Measurements from ENCODE around the gene ARHGAP33.
A peak's percentile ranks its signal among the peaks of the same experiment; 100 is the strongest.
"Not testable (repeated sequence)": the region's sequence is repeated elsewhere in the genome, so short reads cannot be mapped to it uniquely, and the experiment has no call there.

Gene ARHGAP33

DNA sequence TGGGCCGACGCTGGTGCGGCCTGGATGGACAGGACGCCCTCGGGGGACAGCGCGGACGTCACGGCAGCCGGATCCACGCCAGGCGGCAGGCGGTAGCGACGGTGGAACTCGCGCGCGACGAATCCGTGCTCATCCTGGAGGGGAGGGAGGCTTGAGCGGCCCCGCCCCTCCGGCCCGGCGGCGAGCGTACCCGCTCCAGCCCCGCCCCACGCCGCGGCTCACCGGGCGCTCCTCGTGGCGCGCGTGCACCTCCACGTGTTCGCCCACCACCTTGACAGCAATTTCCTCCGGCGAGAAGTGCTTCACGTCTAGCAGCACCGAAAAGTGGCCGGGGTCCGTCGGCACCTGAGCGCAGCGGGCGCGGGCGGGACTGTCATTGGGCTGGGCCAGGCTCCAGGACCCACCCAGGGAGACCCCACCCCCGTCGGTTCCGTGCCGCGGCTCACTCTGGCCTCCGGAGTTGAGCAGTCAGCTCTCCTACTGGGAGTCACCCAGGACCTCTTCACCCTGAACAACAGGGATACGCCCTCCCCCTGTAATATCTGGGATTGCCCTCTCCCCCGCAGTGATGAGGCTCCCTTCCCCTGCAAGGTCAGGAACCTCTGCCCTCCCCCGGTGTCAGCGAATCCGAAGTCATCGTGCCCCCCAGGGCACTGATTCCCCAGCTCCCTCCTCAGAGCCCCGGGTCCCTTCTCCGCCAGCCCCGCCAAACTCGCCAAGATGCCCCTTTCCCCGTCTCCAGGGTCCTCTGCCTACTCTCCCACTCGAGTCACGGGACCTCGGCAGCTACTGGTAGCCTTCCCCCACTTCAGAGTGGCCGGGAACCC is 19.6 kb upstream of the ARHGAP33 start:
- DNase-seq = peak; percentile 59

DNA sequence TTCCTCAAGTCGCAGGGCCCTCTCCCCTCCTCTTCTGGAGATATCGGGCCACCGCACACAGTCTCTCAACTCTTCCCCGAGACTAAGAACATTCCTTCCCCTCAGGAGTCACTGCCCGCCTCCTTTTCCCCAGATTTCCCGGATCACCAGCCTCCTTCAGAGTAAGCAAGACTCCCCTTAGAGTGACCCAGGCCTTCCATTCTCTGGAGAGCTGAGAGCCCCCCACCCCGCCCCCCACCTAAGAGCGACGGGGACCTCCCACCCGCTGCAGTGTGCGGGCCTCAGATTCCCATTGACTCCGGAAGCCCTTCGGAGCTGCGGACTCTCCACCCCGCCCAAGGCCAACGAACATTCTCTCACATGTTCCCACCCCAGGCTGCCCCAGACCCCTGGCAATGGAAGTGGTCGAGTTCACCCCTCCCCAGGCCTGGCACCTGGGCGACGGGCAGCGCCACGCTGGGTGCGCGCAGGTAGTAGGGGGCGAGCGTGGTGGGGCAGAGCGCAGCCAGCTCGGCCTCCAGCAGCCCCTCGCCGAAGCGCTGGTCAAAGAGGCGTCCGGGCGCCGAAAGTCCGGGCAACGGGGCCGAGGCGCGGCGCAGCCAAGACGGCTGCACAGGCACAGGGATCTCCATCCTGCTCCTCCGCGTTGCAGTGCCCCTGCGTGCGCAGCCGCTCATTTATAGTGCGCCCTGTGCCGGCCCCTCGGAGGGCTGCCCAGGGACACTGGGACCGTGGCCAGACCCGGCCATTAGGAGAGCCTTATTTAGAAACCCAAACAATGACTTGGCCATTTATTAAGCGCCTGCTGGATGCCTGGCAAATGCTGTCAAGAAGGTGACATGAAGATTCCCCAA is 18.8 kb upstream of the ARHGAP33 start, which contains the start of gene HSPB6:
TSS of gene HSPB6 (minus strand) at position 653 of the 854 bp plus-strand sequence. CDS start at position 632, 21 bp downstream.
- DNase-seq = peak; percentile 53

DNA sequence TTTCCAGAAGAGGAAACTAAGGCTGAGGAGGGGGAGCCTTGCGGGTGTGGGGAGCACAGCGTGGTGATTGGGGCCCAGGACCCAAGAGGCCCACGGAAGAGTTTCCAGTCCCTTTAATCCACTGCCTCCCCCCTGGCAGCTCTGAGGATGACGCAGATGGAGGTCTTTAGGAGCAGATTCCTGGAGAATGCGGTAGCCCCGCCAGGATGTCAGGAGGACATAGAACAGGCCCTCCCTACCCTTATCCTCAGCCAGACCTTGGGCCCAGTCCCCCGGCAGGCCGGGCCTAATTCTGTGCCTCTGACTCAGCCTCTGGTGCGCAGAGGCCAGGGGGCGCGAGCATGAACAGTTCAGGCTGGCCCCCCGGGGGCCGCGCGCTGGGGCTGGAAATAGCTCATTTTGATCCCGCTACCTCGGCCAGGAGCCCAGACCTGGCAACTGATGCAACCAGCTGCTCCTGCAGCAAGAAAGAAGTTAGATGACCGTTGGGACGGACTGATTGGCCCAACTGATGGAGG is 18.1 kb upstream of the ARHGAP33 start:
- DNase-seq = peak; percentile 87

DNA sequence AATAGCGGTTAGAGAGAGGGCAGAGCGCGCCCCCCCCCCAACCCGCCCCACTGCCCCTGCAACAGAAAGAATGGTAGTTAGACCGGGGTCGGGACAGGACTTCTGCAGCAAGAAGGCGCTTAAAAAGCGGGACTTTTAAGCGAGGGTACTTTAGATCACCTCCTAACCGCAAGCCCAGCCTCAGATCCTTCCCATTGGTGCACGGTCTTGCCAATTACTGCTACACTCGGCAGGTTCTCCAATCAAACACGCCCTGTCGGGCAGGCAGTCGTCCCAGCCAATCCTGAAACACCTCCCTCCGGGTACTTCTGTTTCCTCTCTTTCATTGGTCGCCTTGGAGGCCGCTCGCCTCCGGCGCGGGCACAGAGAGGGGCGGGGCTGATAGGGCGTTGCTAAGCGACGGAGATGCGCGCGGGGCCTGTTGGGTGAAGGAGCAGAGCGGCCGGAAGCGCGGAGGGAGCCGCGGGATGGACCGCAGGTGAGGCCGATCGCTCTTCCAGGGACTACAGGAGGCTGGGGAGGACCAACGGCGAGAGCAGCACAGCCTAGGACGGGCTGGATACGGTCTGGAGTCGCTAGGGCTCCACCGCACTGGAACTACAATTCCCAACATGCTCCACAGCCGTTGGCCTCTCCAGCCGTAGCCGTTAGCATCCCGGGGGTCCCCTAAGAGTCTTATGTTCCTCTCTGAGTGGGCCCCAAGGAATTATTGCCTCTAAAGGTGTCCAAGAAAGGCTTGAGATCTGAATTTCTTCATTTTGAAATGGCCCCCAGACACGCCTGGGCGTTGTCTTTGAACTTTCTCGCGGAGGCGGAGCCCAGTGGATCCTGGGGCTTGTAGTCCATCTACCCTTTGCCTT is 17.4 kb upstream of the ARHGAP33 start, which contains the start of gene PROSER3:
TSS of gene PROSER3 (plus strand) at position 428 of the 860 bp plus-strand sequence. CDS start at position 468, 40 bp downstream.
- peak; percentile 99 for DNase-seq

DNA sequence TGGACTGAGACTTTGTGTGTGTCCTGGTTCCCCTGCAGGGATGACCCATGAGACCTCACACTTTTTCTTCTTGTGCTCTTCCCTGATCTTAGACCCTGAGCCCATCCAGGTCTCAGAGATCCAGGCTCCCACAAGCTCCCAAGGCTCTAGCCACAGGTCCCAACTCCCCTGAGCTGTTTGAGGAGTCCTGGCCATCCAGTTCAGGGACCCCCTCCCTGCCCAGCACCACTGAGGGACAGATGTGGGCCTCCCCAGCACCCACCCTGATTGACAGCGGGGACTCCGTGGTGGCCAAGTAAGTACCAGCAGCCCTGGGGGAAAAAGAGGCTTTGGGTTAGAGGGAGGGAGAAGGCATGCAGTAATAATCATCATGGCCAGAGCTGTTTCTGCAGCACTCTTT is 15.7 kb upstream of the ARHGAP33 start:
- no peak for DNase-seq

DNA sequence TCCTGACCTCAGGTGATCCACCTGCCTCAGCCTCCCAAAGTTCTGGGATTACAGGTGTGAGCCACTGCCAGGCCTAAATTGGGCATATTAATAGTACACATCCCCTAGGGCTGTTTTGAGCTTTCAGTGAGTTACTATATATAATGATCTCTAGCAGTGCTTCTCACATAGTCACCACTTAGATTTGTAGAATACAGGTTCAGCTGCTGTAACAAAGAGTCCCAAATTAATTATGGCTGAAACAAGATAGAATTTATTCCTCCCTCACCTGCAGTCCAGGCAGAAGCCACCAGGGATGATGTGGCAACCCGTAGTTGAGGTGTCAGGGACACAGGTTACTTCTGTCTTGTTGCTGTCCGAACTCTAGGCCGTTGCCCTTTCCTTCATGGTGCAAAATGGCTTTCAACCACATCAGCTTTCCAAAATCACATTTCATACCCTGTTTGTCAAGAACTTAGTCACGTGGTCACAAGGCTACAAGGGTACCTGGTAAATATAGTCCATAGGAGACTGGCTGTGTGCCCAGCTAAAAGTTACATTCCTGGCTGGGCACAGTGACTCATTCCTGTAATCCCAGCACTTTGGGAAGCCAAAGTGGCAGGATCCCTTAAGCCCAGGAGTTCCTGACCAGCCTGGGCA is 14.5 kb upstream of the ARHGAP33 start:
- DNase-seq = no peak

DNA sequence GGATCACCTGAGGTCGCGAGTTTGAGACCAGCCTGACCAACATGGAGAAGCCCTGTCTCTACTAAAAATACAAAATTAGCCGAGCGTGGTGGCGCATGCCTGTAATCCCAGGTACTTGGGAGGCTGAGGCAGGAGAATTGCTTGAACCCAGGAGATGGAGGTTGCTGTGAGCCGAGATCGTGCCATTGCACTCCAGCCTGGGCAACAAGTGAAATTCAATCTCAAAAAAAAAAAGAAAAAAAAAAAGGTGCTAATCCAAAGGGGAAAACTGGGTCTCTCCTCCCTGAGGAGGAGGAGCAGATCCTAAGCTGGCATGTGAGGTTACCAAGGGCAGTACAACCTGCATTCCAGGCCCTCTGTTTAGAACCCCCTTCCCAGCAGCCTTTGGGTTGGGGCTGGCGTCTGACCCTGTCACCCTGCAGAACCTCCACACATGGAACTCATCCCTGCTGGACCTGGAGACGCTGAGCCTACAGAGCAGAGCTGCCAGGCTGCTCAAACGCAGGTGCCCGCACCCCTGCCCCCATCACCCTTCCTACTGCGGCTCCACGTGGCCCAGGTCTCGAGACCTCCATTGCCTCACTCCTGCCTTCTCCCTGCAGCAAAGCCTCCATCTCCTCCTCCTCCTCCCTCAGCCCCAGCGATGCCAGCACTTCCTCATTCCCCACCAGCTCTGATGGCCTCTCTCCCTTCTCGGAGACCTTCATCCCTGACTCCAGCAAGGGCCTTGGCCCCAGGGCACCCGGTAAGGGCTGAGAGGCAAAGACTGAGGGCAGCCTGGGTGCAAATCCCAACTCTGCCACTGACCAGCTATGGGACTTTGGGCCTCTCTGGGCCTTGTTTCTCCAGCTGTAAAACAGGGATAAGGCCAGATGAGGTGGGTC is 10.7 kb upstream of the ARHGAP33 start:
- DNase-seq = no peak

DNA sequence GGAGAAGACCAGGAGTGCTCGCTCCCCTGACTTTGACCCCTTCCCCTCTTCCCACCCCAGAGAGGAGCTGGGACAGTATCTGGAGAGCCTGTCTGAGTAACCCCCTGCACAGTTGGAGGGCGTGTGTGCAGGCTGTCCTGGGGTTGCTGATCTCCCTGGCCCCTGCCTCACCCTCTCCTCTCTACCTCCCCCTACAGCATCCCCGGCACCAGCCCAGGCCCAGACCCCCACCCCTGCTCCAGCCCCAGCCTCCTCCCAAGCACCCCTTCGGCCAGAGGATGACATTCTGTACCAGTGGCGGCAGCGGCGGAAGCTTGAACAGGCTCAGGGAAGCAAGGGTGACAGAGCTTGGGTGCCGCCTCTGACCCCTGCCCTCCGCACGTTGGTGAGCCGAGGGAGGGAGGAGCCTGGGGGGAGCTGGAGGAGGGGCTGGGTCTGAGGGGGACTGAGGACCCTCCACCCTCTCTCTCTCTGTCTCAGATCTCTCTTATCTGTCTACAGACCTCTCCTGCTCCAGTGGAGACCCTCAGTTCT is 8.7 kb upstream of the ARHGAP33 start:
- no peak for DNase-seq

DNA sequence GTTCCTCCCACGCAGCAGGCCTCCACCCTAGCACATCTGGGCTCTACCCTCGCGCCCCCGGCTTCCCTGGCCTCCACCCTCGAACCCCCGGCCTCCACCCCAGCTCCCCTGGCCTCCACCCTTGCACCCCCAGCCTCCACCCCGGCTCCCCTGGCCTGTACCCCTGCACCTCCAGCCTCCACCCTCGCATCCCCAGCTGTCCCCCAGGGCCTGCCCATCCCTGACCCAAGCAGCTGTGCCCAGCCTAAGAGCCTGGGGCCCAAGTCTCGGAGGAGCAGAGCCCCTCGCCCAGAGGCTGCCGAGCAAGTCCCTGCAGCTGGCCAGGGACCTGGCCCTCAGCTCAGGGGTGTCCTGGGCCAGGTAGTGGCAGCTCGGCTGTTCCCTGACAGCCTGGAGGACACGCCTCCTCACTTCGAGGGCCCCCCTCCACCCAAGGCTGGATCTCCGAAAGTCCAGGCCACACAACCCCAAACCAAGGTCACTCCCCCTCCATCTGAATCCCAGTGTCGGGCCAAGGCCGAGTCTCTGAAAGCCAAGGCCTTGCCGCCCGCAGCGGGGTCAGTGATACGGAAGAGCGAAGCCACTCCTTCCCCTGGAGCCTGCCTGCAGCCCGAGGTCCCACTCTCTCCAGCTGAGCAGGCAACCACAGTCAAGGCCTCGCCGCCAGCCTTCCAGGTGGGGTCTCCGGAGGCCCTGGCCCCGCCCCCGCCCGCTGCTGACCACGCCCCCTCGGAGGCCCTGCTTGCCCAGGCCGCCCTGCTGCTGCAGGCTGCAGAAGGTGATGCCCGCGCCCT is 7.9 kb upstream of the ARHGAP33 start:
- no peak for DNase-seq

DNA sequence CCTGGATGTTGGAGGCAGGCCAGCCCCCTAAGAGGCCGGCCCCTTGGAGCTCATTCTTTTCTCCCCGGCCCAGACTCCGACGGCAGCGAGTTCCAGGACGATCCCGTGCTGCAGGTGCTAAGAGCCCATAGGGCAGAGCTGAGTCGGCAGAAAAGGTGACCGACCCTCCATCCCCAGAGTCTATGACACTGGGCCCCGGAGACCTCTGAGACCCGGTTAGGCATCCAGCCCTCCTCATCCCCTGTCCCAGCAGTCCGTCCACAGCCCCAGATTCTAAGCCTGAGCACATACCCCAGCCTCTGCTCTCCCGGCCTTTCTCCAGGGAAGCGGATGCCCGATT is 7.3 kb upstream of the ARHGAP33 start:
- DNase-seq = no peak

DNA sequence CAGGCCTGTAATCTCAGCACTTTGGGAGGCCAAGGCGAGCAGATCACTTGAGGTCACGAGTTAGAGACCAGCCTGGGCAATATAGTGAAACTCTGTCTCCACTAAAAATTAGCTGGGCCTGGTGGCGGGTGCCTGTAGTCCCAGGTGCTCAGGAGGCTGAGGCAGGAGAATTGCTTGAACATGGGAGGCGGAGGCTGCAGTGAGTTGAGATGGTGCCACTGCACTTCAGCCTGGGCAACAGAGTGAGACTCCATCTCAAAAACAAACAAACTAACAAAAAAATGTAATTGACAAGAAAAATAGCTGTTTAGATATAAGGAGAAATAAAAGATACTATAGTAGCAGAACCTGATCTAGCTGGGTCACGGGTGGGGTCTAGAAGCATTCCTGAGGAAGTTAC is 3.0 kb upstream of the ARHGAP33 start:
- DNase-seq = not testable (repeated sequence)

DNA sequence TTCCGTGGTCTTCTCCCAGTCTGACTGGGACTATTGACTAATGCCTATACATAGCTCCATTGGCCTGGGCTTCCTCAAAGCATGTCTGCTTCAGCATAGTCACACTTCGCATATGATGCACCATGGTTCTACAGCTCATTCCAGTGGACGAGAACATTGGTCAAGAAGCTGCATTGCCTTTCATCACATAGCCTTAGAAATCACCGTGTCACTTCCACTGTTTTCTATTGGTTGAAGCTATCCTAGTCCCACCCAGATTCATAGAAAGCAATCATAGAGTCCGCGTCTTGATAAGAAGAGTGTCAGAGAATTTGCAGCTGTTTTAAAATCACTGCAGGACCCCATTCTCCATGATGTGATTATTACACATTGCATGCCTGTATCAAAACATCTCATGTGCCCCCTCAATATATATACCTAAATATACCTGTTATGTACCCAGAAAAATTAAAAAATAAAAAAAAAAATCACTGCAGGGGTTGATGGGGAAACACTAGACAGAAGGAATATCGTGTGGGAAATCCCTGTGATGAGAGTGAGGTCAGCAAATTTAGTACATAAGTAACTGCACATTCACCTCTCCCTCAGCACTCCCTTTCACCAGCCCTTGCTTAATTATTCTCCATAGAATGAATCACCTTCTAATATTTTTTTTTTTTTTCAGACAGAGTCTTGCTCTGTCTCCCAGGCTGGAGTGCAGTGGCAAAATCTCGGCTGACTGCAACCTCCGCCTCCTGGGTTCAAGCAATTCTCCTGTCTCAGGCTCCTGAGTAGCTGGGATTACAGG is 2.2 kb upstream of the ARHGAP33 start:
- DNase-seq = no peak

DNA sequence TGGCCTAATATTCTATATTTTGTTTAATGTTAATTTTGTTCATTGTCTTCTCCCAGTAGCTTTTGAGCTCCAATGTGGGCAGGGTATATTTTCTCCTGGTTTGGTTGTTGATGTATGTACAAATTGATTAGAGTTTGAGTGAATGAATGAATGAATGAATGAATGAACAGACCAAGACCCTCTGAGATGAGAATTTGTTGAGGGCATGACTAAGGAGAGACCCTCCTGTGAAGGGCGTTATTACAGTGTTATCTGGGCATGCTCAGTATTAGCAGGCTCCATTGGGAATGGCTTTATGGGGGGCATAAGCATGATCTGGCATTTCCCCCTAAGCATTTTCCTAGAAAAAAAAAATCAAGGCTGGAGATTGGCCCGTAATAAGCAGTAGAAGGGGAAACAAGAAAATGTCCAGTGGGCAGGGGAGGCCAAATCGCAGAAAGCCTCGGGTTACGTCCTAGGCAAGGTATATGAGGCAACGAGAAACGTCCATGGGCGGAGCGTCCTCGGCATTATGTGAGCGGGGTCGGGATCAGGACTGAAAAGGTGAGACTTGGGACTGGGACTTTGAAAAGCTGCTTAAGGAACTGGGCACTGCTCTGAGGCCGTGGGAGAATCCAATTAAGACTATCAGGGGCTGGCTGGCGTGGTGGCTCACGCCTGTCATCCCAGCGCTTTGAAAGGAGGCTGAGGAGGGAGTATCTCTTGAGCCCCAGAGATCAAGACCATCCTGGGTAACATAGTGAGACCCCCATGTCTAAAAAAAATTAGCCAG is 904 bp upstream of the ARHGAP33 start:
- no peak for DNase-seq

DNA sequence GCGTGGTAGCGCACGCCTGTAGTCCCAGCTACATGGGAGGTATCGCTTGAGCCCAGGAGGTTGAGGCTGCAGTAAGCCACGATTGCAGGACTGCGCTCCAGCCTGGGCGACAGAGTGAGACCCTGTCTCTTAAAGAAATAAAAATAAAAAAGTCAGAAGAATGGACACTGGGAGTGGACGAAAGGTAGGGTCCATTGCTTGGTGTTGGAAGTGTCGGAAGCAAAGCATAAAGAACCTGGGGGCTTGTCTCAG is 392 bp upstream of the ARHGAP33 start:
- DNase-seq = no peak

DNA sequence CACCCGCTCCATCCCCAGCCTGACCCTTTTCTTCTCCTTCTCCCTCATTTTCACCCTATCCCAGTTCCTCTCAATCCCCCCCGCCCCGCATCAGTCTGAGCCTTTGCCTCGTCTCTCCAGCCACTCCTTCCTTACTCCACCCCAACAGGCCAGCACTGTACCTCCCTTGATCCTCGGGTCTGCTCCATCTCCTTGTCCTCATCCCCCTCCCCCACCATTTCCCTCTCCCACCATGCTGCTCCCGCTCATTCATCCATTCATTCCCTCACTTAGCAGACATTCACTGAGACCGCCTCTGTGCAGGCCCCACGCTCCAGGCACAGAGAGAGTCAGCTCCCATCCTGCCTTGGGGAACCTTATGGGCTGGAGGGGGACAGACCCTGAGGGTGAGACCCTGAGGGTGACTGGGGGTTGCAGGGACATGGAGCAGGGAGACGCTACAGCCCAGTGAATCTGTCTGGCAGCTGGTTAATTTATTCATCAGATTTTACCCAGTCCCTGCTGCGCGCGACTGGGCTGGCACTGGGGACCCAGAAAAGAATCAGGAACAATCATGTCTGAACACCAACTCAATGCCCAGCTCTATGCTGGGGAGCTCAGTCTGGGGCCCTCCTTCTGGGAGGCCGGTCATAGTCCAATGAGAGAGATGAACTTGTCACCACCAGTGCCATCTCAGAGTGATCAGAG is 881 bp downstream of the ARHGAP33 start:
- DNase-seq = no peak

DNA sequence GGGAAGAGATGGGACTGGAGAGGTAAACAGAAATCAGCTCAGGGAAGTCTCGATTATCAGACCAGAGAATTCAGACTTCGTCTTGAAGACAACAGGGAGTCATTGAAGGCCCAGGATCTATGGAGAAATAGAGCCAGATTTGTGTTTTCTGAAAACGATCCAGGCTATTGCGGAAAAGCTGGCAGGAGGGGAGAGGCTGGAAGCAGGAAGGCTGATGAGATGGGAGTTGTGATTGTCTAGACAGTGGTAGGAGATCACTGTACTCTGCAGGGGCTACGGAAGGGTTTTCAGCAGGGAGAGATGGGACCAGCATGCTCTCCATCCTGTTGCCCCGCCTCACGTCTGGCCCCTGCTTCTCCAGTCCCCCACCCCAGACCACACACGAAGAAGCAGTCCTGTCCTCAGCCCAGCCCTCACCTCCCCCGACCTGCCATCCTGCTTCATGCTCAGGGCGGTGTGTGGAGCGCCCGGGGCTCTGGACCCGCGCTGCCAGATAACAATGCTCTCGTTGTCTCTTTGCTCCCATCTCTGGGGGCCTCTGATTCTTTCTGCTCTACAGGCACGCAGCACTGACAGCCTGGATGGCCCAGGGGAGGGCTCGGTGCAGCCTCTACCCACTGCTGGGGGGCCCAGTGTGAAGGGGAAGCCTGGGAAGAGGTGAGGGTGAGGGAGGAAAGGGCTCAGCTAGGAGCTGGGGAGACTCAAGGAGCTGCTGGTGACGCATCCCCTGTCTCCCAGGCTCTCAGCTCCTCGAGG is 1.9 kb downstream of the ARHGAP33 start:
- DNase-seq = no peak

DNA sequence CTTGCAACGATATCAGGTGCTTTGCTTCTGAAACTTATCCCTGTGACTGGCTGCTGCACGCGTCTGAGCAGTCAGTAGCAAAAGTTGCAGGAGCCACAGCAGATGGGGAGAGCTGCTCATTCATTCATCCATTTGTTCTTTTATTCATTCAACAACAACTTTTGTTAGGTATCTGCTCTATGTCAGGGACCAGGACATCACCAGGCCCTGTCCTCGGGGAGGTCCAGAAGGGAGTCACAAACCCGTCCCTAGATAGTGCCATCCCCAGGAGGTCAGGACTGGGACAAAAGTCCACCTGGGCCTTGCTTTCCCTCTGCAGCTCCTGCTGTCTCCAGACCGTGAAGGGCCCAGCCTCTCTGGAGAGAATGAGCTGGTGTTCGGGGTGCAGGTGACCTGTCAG is 2.6 kb downstream of the ARHGAP33 start:
- DNase-seq = no peak

Data from HCEC 1CT (cell line).